ENCODE results near the gene PTPRD. TPM values are rescaled to one million over a fixed set of nuclear protein-coding genes. Genes with fewer than 3 reads are reported as not detected.

The PTPRD gene
- total and polyA plus RNA-seq, 9 donors = 45.2 to 104 (median 80.0) TPM

DNA sequence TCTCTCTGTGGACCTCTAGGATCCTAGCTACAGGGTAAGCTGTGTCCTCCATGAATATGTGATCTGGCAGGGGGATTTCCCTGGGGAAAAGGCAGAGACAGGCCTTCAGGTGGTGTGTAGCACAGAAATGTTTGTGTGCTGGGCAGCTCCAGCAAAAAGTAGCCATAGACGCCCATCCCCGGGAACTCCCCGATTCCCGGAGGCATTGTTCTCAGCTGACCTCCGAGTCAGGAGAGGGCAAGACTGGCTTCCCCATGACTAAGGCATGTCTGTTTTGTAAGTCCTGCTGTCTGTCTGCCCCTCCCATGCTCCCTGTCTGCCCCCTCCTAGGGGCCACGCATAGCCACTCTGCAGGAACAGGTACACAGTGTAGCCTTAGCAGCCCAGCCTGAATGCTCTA, 834.5 kb downstream of the PTPRD start:
- Histone ChIP-seq H3K9me3 (replicated peaks; ENCODE audit: control insufficient read depth, low read depth, low read length) (no peaks in the 10 kb centered on the region), H3K27me3 (ENCODE audit: control insufficient read depth, insufficient read depth, low read length) (no peaks in the 10 kb centered on the region), H3K4me3 (ENCODE audit: low read length) (no peak overlapping the region), H3K27ac (ENCODE audit: low read length) (no peak overlapping the region), H3K36me3 (ENCODE audit: control insufficient read depth, insufficient read depth, low read length) (no peaks in the 10 kb centered on the region), H3K4me1 (ENCODE audit: control insufficient read depth, insufficient read depth, low read length) (no peaks in the 10 kb centered on the region)
- no peak for DNase-seq
- 86% methylated on average over 6 of the region's 6 CpGs for WGBS (ENCODE audit: insufficient coverage)

- Histone ChIP-seq H3K9me3 (replicated peaks; ENCODE audit: control insufficient read depth, low read depth, low read length) (no peaks in the 10 kb centered on the region), H3K27me3 (ENCODE audit: control insufficient read depth, insufficient read depth, low read length) (no peaks in the 10 kb centered on the region), H3K4me3 (ENCODE audit: low read length) (no peak overlapping the region), H3K4me1 (ENCODE audit: control insufficient read depth, insufficient read depth, low read length) (no peaks in the 10 kb centered on the region), H3K27ac (ENCODE audit: low read length) (no peak overlapping the region), H3K36me3 (ENCODE audit: control insufficient read depth, insufficient read depth, low read length) (no peaks in the 10 kb centered on the region)
- no CpG with 5 or more reads among the region's 2 CpGs for WGBS (ENCODE audit: insufficient coverage)
- no peak for DNase-seq
Measured at GRCh38 chr9:9774471-9774870, 838.3 kb downstream of the PTPRD start.

- H3K9me3 ChIP-seq (replicated peaks; ENCODE audit: control insufficient read depth, low read depth, low read length) = no peaks in the 10 kb centered on the region
- H3K27ac ChIP-seq (ENCODE audit: low read length) = no peak overlapping the region
- DNase-seq = no peak
- no peaks in the 10 kb centered on the region for H3K36me3 ChIP-seq (ENCODE audit: control insufficient read depth, insufficient read depth, low read length)
- H3K4me1 ChIP-seq (ENCODE audit: control insufficient read depth, insufficient read depth, low read length) = no peaks in the 10 kb centered on the region
- H3K4me3 ChIP-seq (ENCODE audit: low read length) = no peak overlapping the region
- WGBS (ENCODE audit: insufficient coverage) = no CpG with 5 or more reads among the region's 3 CpGs
- H3K27me3 ChIP-seq (ENCODE audit: control insufficient read depth, insufficient read depth, low read length) = no peaks in the 10 kb centered on the region
Measured at GRCh38 chr9:9771314-9771713, 841.5 kb downstream of the PTPRD start.

- no peak for DNase-seq
- no peaks in the 10 kb centered on the region for H3K36me3 ChIP-seq (ENCODE audit: control insufficient read depth, insufficient read depth, low read length)
- H3K9me3 ChIP-seq (replicated peaks; ENCODE audit: control insufficient read depth, low read depth, low read length) = no peaks in the 10 kb centered on the region
- H3K4me1 ChIP-seq (ENCODE audit: control insufficient read depth, insufficient read depth, low read length) = no peaks in the 10 kb centered on the region
- no peak overlapping the region for H3K4me3 ChIP-seq (ENCODE audit: low read length)
- H3K27me3 ChIP-seq (ENCODE audit: control insufficient read depth, insufficient read depth, low read length) = no peaks in the 10 kb centered on the region
- 67% methylated on average over 1 of the region's 2 CpGs for WGBS (ENCODE audit: insufficient coverage)
- H3K27ac ChIP-seq (ENCODE audit: low read length) = no peak overlapping the region
Measured at GRCh38 chr9:9764821-9765220, 848.0 kb downstream of the PTPRD start.

- Histone ChIP-seq H3K4me3 (ENCODE audit: low read length) (no peak overlapping the region), H3K9me3 (replicated peaks; ENCODE audit: control insufficient read depth, low read depth, low read length) (no peaks in the 10 kb centered on the region), H3K27me3 (ENCODE audit: control insufficient read depth, insufficient read depth, low read length) (no peaks in the 10 kb centered on the region), H3K27ac (ENCODE audit: low read length) (no peak overlapping the region), H3K4me1 (ENCODE audit: control insufficient read depth, insufficient read depth, low read length) (no peaks in the 10 kb centered on the region), H3K36me3 (ENCODE audit: control insufficient read depth, insufficient read depth, low read length) (no peaks in the 10 kb centered on the region)
- no CpG with 5 or more reads among the region's 4 CpGs for WGBS (ENCODE audit: insufficient coverage)
- no peak for DNase-seq
Measured at GRCh38 chr9:9754186-9754585, 858.6 kb downstream of the PTPRD start.

DNA sequence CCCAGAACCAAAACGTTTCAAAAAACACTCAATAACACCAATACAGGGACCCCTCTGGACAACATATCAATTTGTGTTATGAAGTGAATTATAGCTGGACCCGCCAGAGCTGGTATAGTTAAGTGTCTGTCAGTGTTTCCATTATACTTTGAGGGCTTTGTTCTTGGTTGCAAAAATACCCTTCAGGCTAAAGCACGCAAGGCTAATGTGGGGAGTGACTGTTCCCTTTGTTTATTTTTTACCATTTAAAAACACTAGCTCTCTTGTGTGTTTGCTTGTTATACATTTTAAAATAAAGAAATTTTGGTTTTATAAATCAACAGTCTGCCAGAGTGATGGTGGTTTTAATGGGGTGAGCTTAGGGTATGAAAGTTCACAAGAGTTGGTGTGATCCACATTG, 859.5 kb downstream of the PTPRD start:
- Histone ChIP-seq H3K9me3 (replicated peaks; ENCODE audit: control insufficient read depth, low read depth, low read length) (no peaks in the 10 kb centered on the region), H3K36me3 (ENCODE audit: control insufficient read depth, insufficient read depth, low read length) (no peaks in the 10 kb centered on the region), H3K4me1 (ENCODE audit: control insufficient read depth, insufficient read depth, low read length) (no peaks in the 10 kb centered on the region), H3K4me3 (ENCODE audit: low read length) (no peak overlapping the region), H3K27me3 (ENCODE audit: control insufficient read depth, insufficient read depth, low read length) (no peaks in the 10 kb centered on the region), H3K27ac (ENCODE audit: low read length) (no peak overlapping the region)
- DNase-seq = no peak
- no CpG with 5 or more reads among the region's 3 CpGs for WGBS (ENCODE audit: insufficient coverage)

DNA sequence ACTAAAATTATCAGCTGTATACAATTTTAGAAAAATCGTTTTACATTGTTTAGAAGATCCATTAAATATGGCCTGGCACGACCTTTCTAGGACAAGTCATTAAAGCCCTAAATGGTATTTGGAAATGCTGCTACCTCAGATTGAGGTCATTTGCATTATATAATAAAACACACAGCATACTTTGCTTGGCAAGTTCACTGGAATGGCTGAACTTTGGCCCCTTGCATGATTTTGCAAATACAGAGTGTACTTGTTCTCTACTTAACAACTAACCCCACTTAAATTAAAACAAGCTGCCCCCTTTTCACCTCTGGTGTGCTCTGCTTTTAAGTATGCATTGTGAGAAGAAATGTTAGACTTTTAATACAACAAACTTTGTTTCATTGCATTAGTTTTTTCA, 860.1 kb downstream of the PTPRD start:
- no peak overlapping the region for H3K27ac ChIP-seq (ENCODE audit: low read length)
- H3K36me3 ChIP-seq (ENCODE audit: control insufficient read depth, insufficient read depth, low read length) = no peaks in the 10 kb centered on the region
- no peaks in the 10 kb centered on the region for H3K27me3 ChIP-seq (ENCODE audit: control insufficient read depth, insufficient read depth, low read length)
- no peak overlapping the region for H3K4me3 ChIP-seq (ENCODE audit: low read length)
- DNase-seq = peak; percentile 56
- no peaks in the 10 kb centered on the region for H3K4me1 ChIP-seq (ENCODE audit: control insufficient read depth, insufficient read depth, low read length)
- no CpG with 5 or more reads among the region's 2 CpGs for WGBS (ENCODE audit: insufficient coverage)
- no peaks in the 10 kb centered on the region for H3K9me3 ChIP-seq (replicated peaks; ENCODE audit: control insufficient read depth, low read depth, low read length)

GRCh38 chr9:9751996-9752395, 860.8 kb downstream of the PTPRD start:
- H3K4me3 ChIP-seq (ENCODE audit: low read length) = no peak overlapping the region
- no peaks in the 10 kb centered on the region for H3K27me3 ChIP-seq (ENCODE audit: control insufficient read depth, insufficient read depth, low read length)
- H3K9me3 ChIP-seq (replicated peaks; ENCODE audit: control insufficient read depth, low read depth, low read length) = no peaks in the 10 kb centered on the region
- no peaks in the 10 kb centered on the region for H3K36me3 ChIP-seq (ENCODE audit: control insufficient read depth, insufficient read depth, low read length)
- H3K4me1 ChIP-seq (ENCODE audit: control insufficient read depth, insufficient read depth, low read length) = no peaks in the 10 kb centered on the region
- 60% methylated on average over 3 of the region's 4 CpGs for WGBS (ENCODE audit: insufficient coverage)
- H3K27ac ChIP-seq (ENCODE audit: low read length) = no peak overlapping the region
- no peak for DNase-seq

- no peaks in the 10 kb centered on the region for H3K4me1 ChIP-seq (ENCODE audit: control insufficient read depth, insufficient read depth, low read length)
Measured at GRCh38 chr9:9750719-9751118, 862.1 kb downstream of the PTPRD start.

GRCh38 chr9:9749591-9749990, 863.2 kb downstream of the PTPRD start:
- Histone ChIP-seq H3K4me1 (ENCODE audit: control insufficient read depth, insufficient read depth, low read length) (no peaks in the 10 kb centered on the region), H3K4me3 (ENCODE audit: low read length) (no peak overlapping the region), H3K27ac (ENCODE audit: low read length) (no peak overlapping the region), H3K27me3 (ENCODE audit: control insufficient read depth, insufficient read depth, low read length) (no peaks in the 10 kb centered on the region), H3K9me3 (replicated peaks; ENCODE audit: control insufficient read depth, low read depth, low read length) (no peaks in the 10 kb centered on the region), H3K36me3 (ENCODE audit: control insufficient read depth, insufficient read depth, low read length) (no peaks in the 10 kb centered on the region)
- WGBS (ENCODE audit: insufficient coverage) = no CpG with 5 or more reads among the region's 1 CpG
- no peak for DNase-seq

More at GRCh38 chr9:9750719-9751118, 862.1 kb downstream of the PTPRD start:
- no peaks in the 10 kb centered on the region for H3K9me3 ChIP-seq (replicated peaks; ENCODE audit: control insufficient read depth, low read depth, low read length)
- no peaks in the 10 kb centered on the region for H3K27me3 ChIP-seq (ENCODE audit: control insufficient read depth, insufficient read depth, low read length)
- H3K4me3 ChIP-seq (ENCODE audit: low read length) = no peak overlapping the region
- 82% methylated on average over 3 of the region's 3 CpGs for WGBS (ENCODE audit: insufficient coverage)
- DNase-seq = no peak
- H3K36me3 ChIP-seq (ENCODE audit: control insufficient read depth, insufficient read depth, low read length) = no peaks in the 10 kb centered on the region
- no peak overlapping the region for H3K27ac ChIP-seq (ENCODE audit: low read length)

GRCh38 chr9:9747787-9748186, 865.0 kb downstream of the PTPRD start:
- no peaks in the 10 kb centered on the region for H3K27me3 ChIP-seq (ENCODE audit: control insufficient read depth, insufficient read depth, low read length)
- WGBS (ENCODE audit: insufficient coverage) = no CpG with 5 or more reads among the region's 4 CpGs
- no peaks in the 10 kb centered on the region for H3K36me3 ChIP-seq (ENCODE audit: control insufficient read depth, insufficient read depth, low read length)
- H3K4me1 ChIP-seq (ENCODE audit: control insufficient read depth, insufficient read depth, low read length) = no peaks in the 10 kb centered on the region
- no peak overlapping the region for H3K27ac ChIP-seq (ENCODE audit: low read length)
- H3K9me3 ChIP-seq (replicated peaks; ENCODE audit: control insufficient read depth, low read depth, low read length) = no peaks in the 10 kb centered on the region
- DNase-seq = peak; percentile 7
- no peak overlapping the region for H3K4me3 ChIP-seq (ENCODE audit: low read length)
